ENCODE results near the gene KCNB1. TPM values are rescaled to one million over a fixed set of nuclear protein-coding genes. Genes with fewer than 3 reads are reported as not detected.

Gene KCNB1
- total RNA-seq, 2 experiments from 2014 or later: not detected

DNA sequence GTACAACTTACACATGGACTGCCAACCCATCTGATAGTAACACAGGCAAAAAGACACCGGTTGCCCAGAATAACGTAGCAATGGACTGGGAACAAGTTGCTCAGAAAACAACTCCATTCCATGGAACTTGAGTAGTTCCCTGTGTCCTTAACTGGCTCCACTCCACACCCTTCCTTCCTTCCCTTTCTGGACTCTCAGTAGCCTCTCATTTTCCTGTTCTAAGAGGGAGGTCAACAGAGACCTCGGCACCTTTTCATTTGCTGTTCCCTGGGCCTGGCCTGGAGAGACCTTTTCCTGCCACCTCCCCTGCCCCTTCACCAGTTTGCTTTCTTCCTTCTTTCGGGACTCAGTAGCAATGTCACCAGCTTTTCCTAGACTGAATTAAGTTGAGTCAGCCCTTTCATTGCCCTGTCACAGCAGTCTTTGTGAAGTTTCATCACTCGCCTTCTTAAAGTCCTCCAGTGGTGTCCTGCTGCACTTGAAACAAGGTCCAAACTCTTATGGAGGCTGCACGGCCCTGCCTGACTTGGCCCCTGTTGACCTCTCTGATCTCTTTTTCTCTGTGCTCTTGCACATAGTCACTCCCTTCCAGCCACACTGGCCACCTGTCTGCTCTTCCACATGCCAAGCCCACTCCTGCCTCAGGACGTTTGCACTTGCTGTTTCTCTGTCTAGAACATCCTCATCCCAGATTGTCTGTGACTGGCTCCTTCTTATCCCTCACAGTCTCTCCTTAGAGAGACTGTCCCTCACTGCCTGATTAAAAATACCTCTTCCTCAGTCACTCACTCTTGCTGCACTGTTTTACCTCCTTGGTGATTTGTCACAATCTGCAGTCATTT is 90.8 kb downstream of the KCNB1 start:
- Mint-ChIP-seq H3K36me3 (no peaks in the 10 kb centered on the region), H3K4me3 (no peak overlapping the region), H3K27me3 (peaks cover 40% of the 10 kb centered on the region), H3K27ac (no peak overlapping the region), H3K4me1 (no peaks in the 10 kb centered on the region), H3K9me3 (no peaks in the 10 kb centered on the region)
- no peak for DNase-seq

DNA sequence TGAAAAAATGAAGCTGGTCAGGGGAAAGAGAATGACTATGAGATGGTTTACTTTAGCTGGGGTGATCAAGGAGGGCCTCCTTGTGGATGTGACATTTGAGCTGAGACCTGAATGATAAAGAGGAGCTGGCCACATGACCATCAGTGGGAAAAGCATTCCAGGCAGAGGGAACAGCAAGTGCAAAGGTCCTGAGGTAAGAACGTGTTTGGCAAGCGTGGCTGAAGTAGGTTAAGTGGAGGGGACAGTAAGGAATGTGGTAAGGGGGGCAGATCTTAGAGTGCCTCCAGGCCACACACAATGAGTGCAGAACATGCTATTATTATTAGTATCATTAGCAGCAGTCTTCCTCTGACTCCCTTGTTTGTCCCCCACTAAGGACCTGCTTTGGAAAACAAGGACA is 92.6 kb downstream of the KCNB1 start:
- Mint-ChIP-seq H3K4me3 (no peak overlapping the region), H3K4me1 (no peaks in the 10 kb centered on the region), H3K9me3 (no peaks in the 10 kb centered on the region), H3K27ac (no peak overlapping the region), H3K27me3 (peaks cover 38% of the 10 kb centered on the region), H3K36me3 (no peaks in the 10 kb centered on the region)
- DNase-seq: no peak

DNA sequence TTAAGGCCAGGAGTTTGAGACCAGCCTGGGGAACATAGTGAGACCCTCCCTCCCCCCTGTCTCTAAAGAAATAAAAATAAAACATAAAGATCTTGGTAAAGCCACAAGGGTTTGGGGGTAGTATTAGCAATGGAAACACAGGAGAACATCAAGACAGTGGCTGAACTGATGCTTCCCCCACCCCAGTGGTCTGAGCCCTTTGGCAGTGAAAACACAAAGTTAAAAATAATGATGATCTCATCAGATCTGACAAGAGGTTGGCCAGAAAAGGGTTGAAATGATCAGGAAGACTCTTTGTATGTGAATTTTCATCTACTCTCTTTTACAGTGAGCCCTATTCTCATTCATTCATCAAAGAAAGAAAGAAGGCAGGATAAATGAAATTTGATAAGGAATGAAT is 93.7 kb downstream of the KCNB1 start:
- Mint-ChIP-seq H3K9me3 (no peaks in the 10 kb centered on the region), H3K4me3 (no peak overlapping the region), H3K4me1 (no peaks in the 10 kb centered on the region), H3K36me3 (no peaks in the 10 kb centered on the region), H3K27me3 (peaks cover 49% of the 10 kb centered on the region), H3K27ac (no peak overlapping the region)
- DNase-seq: no peak

DNA sequence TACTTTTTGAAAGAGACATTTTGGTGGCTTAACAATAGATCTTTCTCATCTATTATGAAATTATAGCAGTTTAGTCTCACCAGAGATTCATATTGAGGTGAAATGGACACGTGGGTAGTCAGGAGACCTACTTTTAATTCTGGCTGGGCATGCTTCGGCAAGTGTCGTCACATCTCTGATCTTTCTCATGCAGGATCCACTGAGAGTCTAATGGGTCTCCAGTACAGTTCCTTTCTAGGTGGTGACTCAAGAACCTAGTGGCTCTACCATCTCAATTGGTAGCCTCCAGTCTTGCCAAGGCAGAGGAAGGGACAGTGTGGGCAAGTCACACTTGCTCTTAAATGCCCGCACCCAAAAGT is 94.9 kb downstream of the KCNB1 start:
- H3K27me3 Mint-ChIP-seq: peaks cover 49% of the 10 kb centered on the region
- H3K36me3 Mint-ChIP-seq: no peaks in the 10 kb centered on the region
- H3K27ac Mint-ChIP-seq: no peak overlapping the region
- DNase-seq: no peak
- no peak overlapping the region for H3K4me3 Mint-ChIP-seq
- no peaks in the 10 kb centered on the region for H3K4me1 Mint-ChIP-seq
- H3K9me3 Mint-ChIP-seq: no peaks in the 10 kb centered on the region

DNA sequence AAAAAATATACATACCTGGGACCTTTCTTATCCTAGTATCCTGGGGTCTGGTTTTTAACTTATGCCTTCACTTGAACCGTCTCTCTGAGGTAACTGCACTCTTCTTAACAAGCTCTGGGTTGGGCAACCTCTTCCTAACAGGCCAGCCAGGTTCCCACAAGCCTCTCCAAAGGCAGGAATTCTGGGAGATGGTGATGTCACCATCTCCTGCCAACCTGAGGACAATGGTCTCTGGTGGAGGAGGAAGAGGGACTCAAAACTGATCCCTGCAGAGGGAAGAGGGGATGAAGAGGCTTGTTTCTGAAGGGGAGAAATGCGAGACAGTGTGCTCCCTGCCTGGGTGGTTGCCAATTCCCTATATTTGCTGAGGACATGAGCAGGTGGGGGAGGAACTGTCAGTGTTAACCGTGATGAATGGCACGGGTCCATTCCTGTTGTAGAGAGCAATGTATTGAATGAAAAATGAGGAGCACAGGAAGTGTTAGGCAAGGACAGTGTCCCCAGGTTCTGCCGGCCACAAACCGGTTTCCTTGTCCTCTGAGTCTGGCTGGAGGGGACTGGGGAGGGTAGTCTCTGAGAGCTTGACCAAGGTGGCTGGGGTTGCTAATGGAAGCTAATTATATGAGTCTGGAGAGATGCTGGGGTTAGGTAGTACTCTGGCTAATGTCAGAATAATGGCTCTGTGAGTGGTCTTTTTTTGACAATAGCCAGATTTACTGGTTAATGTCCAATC is 95.5 kb downstream of the KCNB1 start:
- no peaks in the 10 kb centered on the region for H3K4me1 Mint-ChIP-seq
- H3K4me3 Mint-ChIP-seq: no peak overlapping the region
- peaks cover 44% of the 10 kb centered on the region for H3K27me3 Mint-ChIP-seq
- no peaks in the 10 kb centered on the region for H3K36me3 Mint-ChIP-seq
- H3K27ac Mint-ChIP-seq: no peak overlapping the region
- DNase-seq: no peak
- H3K9me3 Mint-ChIP-seq: no peaks in the 10 kb centered on the region

DNA sequence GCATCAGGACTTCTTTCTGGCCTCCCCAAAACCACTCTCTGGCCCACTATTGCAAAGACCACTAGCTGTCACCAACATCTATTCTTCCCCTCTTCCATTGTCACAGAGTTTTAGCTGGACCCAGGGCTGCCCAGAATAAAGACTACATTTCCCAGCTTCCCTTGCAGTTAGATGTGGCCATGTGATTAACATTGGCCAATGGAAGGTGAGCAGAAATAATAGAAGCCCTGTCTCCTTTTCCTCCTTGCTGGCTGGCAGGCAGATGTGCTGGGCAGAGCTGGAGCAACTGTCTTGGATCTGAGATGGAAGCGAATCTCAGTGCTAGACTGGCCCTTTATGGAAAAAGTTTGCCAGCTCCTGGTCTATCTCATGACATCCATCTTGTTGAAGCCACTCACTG is 97.0 kb downstream of the KCNB1 start:
- no peaks in the 10 kb centered on the region for H3K4me1 Mint-ChIP-seq
- H3K36me3 Mint-ChIP-seq: no peaks in the 10 kb centered on the region
- peaks cover 38% of the 10 kb centered on the region for H3K27me3 Mint-ChIP-seq
- no peaks in the 10 kb centered on the region for H3K9me3 Mint-ChIP-seq
- no peak overlapping the region for H3K4me3 Mint-ChIP-seq
- H3K27ac Mint-ChIP-seq: no peak overlapping the region
- DNase-seq: no peak

DNA sequence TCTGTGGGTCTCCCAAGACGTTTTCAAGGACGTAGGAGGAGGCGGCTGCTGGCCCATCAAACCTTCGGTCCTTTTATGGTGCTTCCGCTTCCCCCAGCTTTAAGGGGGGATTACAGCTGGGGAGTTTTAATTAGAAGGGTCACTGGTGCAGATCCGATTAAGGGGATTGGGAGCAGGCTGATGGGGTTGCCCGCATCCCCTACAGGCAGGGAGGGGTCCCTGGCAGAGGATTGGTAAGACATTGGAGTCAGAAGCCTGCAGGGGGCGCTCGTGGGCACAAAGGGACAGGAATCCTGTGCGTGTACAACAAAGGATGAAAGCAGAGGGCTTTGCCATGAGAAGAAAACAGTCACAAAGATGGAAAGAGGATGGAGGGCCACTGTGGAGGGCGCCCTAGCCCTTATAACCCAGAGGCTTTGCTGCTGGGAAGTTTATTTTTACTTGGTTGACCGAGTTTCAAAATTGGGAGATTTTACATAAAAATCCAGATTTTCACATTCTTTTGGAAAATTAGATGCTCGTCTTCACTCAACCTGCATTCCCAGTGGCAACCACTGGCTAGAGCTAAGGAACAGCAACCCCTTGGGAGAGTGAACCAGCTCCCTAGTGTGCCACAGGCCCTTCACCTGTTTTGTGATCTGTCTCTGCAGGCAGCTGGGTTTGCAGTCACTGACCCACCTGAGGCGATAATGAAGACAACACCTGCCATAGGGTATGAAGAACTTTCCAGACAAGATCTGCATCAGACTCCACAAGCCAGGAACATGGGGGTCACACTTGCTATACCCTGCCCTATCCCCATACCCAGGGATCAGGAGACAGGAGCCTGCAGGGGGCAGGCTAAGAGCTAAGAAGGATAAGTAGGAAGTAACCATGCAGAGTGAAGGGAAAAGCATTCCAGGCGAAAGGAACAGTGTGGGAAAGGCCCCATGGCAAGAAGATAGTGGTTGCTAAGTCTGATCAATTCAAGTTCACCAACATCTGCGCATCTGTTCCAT is 97.7 kb downstream of the KCNB1 start:
- peaks cover 45% of the 10 kb centered on the region for H3K27me3 Mint-ChIP-seq
- no peaks in the 10 kb centered on the region for H3K36me3 Mint-ChIP-seq
- H3K27ac Mint-ChIP-seq: no peak overlapping the region
- DNase-seq: peak; percentile 63
- no peaks in the 10 kb centered on the region for H3K4me1 Mint-ChIP-seq
- no peak overlapping the region for H3K4me3 Mint-ChIP-seq
- H3K9me3 Mint-ChIP-seq: no peaks in the 10 kb centered on the region

DNA sequence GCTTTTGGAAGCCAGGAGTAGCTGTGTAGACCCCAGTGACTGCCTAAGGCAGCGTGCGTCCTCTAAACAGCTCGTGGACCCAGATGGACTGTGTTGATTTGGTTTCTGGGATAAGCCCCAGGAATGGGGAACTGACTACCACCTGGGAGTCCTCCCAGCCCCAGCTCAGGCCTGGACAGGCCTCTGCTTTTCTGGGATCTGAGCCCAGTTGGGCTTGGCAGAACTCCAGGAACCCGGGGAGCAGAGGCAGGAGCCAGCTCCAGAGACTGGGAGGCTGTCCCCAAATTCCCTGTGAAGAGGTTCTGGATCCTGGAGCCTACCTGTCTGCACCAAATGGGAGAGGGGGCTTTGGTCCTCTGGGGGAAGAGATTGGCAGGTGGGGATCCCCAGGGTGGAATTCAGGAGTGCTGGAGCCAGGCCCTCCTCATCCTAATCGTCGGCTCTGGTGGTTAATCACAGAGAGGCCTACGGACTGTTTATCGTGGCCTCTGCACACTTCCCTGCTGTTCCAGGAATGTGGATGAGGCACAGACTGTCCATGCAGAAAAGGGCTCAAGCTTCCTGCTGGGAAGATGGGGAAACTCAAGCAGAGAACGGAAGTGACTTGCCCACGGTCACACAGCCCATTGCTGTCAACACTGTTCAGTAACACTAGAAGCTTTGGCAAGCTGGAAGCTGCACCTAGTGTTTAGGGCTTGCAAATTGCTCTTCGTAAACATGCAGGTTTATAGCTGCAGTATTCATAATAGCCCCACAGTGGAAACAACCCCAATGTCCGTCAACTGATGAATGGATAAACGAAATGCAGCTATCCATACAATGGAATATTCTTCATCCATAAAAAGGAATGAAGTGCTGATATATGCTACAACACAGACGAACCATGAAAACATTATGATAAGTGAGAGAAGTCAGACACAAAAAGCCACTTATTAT is 100.6 kb downstream of the KCNB1 start:
- Mint-ChIP-seq H3K9me3 (no peaks in the 10 kb centered on the region), H3K4me3 (no peak overlapping the region), H3K27ac (no peak overlapping the region), H3K27me3 (peaks cover 26% of the 10 kb centered on the region), H3K36me3 (no peaks in the 10 kb centered on the region), H3K4me1 (no peaks in the 10 kb centered on the region)
- no peak for DNase-seq

DNA sequence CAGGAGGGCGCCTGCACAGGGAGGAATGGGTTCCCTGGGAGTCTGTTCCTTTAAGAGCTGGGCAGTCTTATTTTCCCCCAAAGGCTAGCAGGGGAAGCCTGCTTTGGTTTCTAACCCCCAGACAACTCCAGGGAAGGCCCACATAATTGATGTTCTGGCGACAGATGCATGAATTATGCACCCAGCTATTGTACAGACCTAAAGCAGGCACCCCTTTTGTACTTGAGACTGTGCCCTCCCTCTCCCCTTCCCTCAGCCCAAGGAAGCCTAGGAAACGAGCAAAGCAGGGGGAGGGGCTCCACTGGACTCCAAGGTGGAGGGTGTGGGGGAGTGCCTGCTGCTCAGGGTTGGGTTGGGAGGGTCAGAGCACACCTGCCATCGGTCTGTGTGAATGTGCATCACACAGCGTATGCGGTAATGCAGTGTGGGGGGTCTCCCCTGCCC is 102.1 kb downstream of the KCNB1 start:
- H3K27me3 Mint-ChIP-seq: peaks cover 25% of the 10 kb centered on the region
- H3K9me3 Mint-ChIP-seq: no peaks in the 10 kb centered on the region
- no peak overlapping the region for H3K4me3 Mint-ChIP-seq
- no peaks in the 10 kb centered on the region for H3K4me1 Mint-ChIP-seq
- DNase-seq: no peak
- no peak overlapping the region for H3K27ac Mint-ChIP-seq
- H3K36me3 Mint-ChIP-seq: no peaks in the 10 kb centered on the region

DNA sequence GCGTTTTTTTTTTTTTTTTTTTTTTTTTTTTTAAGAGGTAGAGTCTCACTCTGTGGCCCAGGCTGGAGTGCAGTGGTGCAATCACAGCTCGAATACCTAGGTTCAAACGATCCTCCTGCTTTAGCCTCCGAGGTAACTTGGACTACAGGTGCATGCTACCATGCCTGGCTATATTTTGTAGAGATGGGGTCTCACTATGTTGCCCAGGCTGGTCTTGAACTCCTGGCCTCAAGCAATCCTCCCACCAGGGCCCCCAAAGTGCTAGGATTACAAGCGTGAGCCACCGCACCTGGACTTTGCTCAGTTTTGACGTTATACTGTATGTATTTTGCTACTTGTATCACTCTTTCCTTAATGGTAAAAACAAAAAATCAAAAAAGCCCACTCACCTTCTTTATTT is 103.1 kb downstream of the KCNB1 start:
- DNase-seq: no peak
- H3K27me3 Mint-ChIP-seq: peaks cover 23% of the 10 kb centered on the region
- H3K27ac Mint-ChIP-seq: no peak overlapping the region
- no peaks in the 10 kb centered on the region for H3K9me3 Mint-ChIP-seq
- H3K4me3 Mint-ChIP-seq: no peak overlapping the region
- H3K36me3 Mint-ChIP-seq: no peaks in the 10 kb centered on the region
- no peaks in the 10 kb centered on the region for H3K4me1 Mint-ChIP-seq

DNA sequence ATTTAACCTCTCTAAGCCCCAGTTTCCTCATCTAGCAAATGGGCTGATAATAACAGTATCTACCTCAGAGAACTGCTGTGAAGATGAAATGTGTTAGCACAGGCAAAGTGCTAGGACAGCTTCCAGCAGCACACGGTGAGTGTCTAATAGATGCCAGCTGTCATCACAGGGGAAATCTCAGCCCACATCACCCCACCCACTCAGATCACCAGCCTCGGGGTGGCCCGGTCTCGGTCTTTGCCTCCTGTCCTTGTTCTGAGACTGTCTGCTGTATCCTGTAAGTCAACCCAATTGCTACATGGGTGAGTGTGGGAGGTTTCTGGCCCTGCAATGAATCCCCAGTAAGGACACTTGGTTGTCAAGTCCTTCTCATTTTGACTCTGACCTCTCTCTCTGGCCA is 105.1 kb downstream of the KCNB1 start:
- Mint-ChIP-seq H3K36me3 (no peaks in the 10 kb centered on the region), H3K9me3 (no peaks in the 10 kb centered on the region), H3K4me1 (no peaks in the 10 kb centered on the region), H3K27me3 (peaks cover 18% of the 10 kb centered on the region), H3K4me3 (no peak overlapping the region), H3K27ac (no peak overlapping the region)
- DNase-seq: no peak

DNA sequence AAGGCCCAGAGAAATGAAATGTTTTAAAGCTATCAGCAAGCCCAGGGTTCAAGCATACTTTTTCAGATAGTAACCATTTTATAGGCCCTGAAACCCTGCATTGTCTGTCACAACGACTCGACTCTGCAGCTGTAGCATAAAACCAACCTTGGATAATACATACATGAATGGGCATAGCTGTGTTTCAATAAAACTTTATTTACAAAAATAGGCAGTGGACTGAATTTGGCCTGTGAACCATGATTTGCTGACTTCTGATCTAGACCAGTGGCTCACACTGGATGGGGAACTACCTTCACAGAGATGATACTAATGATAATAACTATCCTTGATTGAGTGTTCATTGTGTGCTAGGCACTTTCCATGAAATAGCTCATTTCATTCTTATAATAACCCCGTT is 107.3 kb downstream of the KCNB1 start:
- Mint-ChIP-seq H3K9me3 (no peaks in the 10 kb centered on the region), H3K4me3 (no peak overlapping the region), H3K27ac (no peak overlapping the region), H3K27me3 (peaks cover 14% of the 10 kb centered on the region), H3K4me1 (no peaks in the 10 kb centered on the region), H3K36me3 (no peaks in the 10 kb centered on the region)
- DNase-seq: no peak

DNA sequence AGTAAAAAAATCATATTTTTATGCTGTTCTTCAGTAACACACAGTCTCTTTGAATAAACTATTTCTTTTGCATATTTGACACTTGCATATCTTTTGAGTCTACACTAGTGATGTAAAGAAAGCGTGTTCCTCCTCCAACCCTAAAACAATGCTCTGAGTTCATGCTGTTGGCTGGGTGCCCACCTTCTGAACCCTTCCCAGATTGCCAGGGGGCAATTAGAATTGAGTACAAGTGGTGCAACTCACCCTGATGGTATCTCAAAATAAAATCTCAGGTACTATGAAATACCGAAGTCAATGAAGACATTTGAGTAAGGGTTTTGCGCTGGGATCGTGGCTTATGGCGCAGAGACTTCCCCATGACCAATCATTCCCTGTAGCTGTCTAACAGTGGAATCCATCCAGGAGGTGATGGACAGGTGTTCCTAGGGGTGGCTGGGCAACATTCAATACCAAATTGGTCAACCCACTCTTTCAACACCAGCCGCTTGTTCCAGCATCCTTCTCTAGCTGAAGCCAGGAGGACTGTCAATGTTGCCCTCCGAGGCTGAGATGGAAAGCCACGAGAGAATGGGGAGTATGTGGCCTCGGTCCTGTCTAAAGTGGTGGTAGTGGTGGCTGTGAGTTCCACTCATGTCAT is 110.3 kb downstream of the KCNB1 start:
- Mint-ChIP-seq H3K36me3 (no peaks in the 10 kb centered on the region), H3K9me3 (no peaks in the 10 kb centered on the region), H3K4me1 (no peaks in the 10 kb centered on the region), H3K27me3 (peaks cover 24% of the 10 kb centered on the region), H3K27ac (no peak overlapping the region), H3K4me3 (no peak overlapping the region)
- DNase-seq: no peak

DNA sequence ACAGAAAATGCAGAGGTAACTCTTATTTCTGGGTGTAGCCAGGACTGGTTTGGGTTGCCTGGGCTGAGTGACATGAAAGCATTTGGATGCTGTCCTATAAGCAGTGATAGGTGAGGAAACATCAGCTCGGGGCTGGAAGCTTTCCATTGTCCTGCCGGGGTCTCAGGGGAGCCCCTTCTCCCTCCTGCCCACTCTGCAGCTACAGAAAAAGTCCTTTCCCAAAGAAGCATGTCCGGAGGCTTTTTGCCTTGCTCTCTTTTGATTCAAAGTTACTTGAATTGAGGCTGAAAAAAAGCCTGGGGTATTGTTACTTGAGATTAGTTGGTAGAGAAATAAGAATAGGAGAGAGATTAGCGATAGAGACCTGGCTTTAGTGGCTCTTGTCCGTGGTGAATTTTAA is 113.9 kb downstream of the KCNB1 start:
- no peak overlapping the region for H3K27ac Mint-ChIP-seq
- H3K4me3 Mint-ChIP-seq: no peak overlapping the region
- no peaks in the 10 kb centered on the region for H3K4me1 Mint-ChIP-seq
- no peaks in the 10 kb centered on the region for H3K9me3 Mint-ChIP-seq
- DNase-seq: no peak
- no peaks in the 10 kb centered on the region for H3K36me3 Mint-ChIP-seq
- peaks cover 25% of the 10 kb centered on the region for H3K27me3 Mint-ChIP-seq

All from activated naive CD8-positive, alpha-beta T cell treated with anti-CD3 and anti-CD28 coated beads for 36 hours (primary cell).